ENCODE data around the gene PITPNM3.

GRCh38 chr17:6603744-6604325 is 47.5 kb upstream of the PITPNM3 start:
- TF ChIP-seq CTCF (IDR thresholded peaks at IDR 0.05) (no peak), POLR2A (IDR thresholded peaks at IDR 0.05) (no peak)

Measured in adrenal gland (tissue), 5 donors.